ENCODE results near the gene TCF7.

TCF7 gene

DNA sequence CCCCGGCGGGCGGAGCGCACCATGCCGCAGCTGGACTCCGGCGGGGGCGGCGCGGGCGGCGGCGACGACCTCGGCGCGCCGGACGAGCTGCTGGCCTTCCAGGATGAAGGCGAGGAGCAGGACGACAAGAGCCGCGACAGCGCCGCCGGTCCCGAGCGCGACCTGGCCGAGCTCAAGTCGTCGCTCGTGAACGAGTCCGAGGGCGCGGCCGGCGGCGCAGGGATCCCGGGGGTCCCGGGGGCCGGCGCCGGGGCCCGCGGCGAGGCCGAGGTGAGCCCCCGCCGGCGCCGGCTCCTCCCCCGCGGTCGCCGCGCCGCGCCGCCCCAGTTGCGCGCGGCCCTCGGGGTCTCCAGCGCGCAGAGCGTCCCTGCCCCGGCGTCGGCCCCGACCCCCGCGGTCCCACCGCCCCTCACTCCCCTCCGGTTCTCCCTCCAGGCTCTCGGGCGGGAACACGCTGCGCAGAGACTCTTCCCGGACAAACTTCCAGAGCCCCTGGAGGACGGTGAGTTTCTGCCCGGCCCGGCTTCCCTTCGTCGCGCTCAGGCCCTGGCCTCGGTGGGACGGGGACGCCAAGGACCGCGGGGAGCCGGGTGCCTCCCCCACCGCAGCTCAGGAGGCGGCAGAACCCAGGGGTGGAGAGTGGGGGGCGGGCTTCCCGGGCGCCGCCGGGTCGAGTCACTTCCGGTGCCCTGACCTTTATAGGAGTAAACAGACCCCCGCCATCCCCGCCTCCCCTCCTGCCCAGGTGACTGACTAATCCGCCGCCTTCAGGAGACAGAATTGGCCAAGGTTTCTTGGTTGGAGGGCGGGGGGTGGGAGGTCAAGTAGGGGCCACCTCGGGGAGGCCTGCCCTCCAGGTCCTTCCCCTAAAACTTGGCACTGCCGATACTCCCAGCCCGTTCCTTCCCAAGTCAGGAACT lies 665 bp downstream of the TCF7 start:
- peak; percentile 63 for DNase-seq

DNA sequence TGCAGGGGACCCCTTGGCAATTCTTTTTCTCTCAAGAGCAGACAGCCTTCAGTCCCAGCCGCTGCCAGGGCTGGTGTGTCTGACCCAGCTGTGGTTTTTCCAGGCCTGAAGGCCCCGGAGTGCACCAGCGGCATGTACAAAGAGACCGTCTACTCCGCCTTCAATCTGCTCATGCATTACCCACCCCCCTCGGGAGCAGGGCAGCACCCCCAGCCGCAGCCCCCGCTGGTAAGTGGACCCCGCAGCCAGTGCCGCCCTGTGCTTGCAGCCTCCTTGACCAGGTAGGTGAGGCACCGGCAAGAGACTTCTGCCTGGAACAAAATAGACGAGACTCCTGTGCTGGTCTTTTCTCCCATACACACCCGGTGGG lies 1.3 kb downstream of the TCF7 start:
- peak; percentile 59 for DNase-seq

DNA sequence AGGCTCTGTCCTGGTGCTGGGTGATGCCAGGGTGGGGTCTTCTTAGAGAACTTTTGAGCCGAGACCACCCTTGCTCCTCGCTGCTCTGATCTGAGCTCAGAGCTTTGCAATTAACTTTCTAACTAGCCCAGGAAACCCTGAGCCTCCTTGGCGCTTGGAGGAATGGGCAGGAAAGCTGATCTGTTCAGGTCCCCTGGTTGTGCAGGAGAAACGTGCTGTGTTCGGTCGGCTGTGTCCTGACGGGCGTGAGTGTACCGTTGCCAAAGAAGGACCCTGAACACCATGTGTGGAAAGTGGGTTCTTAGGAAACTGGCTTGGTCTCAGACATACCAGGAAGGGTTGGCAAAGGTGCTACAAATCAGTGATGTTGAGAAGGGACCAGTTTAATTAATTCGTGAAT lies 1.8 kb downstream of the TCF7 start:
- DNase-seq = no peak

DNA sequence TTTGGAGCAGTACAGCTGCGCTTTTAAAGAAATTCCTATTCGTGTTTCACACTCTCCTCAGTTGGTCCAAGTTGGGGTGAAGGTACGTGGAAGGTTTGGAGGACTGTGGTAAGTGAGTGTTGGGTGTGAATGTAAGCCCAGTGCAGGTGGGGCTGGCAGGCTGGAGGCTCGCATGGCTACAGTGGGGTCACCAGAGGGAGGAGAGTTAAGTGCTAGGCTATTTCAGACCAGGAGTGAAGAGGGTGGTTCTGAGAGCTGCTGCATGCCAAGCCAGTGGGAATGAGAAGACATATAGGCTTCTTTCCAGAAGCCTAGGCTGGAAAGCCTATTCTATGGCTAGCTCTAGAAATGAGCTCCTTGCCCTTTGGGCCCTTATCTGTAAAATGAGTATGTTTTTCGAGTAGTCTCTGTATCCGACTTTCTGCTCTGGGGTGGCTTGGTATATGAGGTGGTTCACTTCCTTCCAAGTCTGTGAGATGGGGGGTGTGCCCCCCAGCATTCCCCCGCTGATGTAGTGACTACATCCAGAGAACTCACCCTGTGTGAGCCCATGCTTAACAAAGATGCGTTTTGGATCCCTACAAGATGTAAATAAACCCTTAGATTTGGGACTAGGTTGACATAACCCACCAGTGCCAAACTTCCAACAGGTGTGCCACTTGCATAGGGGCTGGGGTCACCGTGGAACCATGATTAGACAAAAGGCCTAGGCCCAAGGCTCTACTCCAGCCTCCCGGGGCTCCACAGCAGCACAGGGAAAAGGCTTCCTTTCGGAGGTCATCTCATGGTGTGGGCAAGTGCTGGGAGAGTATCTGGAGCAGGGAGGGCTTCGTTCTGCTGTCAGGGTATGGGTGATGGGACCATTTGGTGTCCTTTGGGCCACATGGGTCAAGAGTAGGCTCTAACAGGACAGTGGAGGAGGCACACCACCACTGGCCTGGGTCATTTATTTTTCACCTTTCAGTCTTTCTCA lies 2.6 kb downstream of the TCF7 start:
- no peak for DNase-seq

DNA sequence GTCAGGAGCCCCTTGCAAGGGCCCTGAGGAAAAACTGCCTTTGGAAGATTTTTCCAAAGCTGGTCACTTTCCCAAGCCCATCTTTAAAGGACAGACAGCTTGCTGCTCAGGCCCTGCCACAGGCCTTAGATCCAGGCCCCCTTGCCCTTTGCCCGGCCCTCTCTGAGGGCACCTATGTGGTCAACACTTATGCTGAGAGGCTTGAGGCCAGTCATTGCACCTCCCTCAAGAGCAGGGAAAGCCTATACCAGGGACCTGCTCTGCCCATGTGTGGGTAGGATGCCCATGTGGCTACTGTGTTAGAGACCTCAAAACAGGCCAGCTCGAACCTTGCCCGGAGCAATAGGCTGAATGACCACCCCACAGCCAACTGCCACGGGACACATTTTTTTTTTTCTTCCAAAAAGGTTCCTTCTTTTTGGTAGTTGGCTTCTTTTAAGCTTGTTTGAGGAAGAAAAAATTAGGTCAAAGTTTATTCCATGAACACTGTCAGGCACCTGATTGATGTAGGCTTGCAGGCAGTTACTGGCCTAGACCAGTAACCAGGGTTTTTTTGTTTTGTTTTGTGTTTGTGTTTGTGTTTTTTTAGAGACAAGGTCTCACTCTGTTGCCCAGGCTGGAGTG lies 3.8 kb downstream of the TCF7 start:
- no peak for DNase-seq

DNA sequence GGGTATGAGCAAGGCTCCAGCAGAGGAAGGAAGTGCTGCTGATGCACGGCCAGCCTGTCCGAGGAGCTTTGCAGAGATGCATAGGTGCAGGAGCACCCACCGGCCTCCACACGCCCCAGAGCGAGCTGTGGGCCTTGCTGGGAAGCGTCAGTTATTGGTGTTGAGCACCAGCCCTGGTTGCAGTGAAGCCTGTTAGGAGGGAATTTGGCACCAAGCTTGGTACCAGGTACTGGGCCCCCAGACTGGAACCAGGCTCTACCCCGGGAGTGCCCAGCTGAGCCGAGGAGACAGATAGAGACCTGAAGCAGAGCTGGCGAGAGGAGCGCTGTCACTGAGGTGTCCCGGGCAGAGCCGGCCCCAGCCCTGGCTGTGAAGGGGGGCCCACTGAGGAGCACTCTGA lies 5.2 kb downstream of the TCF7 start:
- DNase-seq = no peak

DNA sequence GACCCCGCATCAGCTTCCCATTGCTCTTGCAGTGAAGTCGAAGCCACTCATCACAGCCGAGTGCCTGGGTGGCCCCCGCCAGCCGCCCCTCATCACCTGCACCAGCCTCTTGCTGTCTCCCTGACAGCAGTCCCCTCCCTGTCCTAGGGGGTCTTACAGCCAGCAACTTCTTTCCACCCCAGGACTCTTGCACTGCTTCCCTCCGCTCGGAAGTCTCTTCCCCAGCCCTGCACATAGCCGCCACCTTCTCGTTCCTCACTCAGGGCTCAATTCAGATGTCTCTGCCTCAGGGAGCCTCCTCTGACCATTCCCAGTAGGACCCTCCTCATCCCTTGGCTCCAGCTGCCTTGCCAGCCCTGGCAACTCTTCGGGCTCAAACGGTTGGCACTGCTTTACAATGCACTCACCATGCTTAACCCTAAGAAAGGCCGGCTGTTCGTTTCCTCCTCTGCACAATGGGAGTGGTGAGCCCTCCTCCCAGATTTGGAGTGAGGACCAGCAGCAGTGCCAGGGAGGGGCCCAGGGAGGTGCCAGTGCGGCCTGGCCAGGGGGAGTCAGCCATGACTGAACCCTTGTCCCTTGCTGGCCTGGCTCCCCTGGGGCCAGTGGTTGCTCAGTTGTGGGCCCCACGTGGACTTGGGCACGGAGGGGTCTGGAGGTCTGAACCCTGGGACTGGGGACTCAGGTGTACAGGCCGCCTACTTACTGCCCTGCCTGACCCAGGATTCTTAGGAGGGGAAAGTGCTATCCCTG lies 6.1 kb downstream of the TCF7 start:
- DNase-seq = no peak

DNA sequence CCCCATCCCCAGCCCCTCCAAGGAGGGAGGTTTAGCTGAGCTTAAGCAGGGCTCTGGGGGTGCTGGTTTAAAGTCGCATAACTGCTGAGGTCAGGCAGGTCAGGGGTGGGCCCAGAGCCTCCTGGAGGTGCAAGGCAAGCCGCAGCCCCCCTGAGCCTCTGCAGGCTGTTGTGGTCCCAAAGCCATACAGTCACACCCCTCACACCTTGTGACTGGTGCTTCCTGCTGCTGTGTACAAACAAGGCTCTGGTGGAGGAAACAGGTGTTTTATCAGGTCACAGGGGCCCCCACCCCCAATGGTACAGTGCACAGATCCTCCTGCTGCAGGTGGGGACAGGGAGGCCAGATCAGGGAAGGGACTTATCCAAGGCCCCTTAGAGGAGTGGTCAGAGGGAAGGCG lies 8.0 kb downstream of the TCF7 start:
- DNase-seq = peak; percentile 12

DNA sequence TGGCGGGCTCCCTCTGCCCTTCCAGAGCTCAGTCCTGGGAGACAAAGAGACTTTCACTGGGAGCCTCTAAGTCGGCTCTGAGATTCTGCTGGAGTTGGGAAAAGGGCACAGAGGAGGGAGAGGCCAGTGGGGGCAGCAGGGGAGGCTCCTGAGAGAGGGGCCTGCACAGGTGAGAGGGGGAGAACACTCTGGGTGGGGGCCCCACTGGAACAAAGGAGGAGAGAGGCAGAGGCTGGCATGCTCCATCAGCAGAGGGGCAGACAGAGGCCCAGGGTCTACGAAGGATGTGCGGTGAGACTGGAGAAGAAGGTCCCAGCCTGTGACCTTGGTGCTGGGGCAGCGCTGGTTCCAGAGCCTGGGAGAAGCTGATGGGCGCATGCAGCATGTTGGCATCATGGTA lies 8.9 kb downstream of the TCF7 start:
- no peak for DNase-seq

DNA sequence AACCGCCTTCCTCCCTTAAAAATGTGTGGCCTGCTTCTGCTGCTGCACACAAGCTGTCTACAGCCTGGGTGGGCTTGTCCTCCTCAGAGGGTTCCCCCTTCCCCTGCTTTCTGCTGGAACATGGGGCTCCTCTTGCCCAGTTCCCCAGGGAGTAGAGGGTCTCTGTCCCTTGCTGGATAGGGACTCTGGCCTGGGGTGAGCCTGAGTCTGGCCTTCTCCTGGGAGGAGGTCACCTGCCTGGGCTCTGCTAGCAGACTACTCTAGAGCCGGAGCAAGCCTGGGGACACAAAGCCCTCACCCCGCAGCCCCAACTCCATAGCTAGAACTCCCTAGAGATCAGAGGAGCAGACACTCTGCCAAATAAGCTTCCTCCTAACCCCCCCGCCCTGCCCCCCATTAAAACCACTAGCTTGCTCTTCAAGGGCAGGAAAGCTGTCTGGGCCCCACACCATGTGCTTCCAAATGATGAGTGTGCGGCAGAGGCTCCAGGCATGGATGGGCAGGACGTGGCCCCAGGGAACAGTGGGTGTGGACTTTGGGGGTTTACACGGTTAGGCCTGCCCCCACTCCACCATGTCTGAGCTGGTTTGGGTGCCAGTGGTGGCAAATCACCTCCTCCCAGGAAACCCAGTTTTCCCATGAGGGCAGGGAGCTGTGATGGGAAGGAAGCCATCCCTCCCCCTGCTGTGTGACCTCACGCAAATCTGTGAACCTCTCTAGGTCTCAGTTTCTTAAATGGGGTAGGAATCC lies 10.0 kb downstream of the TCF7 start:
- peak; percentile 33 for DNase-seq

DNA sequence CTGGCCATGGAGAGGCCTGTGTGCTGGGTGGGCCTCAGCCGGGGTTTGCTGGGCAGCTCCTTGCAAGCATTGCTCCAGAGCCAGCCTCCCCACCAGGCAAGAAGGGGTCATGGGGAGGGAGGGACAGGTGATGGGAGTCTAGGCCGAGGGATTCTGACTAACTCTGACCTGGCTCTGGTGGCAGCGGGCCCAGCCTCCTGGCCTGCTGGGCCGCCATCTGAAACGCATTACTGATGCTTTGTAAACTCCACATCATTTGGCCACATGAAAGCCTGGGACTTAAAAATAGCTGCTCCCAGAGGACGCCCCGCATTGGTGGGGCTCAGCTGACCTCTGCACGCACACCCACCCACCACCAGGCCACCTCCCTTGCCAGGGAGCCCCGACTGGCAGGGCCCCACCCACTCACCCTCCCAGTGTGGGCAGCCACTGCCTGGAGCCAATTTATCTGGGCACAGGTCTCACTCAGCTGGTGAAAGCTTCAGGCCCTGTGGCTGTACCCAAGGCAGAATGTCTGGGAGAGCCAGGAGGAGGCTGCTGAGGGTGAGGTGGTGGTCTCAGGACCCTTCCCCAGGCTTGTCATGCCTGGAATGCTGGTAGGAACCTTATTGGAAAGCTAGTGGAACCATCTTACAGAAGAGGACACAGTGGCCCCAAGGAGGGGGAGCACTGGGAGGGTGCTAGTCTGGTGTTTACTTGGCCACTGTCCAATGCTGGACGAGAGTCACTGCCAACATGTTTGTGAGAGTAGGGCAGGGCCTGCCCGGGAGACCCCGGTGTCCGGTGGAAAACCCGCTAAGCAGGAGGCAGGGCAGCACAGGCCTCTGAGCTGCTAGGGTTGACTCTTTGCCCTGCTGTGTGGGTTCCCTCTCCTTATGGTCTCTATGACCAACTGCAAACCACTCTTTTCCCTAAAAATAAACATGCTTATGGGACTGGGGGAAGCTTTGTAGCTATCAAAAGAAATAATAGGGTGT lies 10.8 kb downstream of the TCF7 start:
- DNase-seq = peak; percentile 63

DNA sequence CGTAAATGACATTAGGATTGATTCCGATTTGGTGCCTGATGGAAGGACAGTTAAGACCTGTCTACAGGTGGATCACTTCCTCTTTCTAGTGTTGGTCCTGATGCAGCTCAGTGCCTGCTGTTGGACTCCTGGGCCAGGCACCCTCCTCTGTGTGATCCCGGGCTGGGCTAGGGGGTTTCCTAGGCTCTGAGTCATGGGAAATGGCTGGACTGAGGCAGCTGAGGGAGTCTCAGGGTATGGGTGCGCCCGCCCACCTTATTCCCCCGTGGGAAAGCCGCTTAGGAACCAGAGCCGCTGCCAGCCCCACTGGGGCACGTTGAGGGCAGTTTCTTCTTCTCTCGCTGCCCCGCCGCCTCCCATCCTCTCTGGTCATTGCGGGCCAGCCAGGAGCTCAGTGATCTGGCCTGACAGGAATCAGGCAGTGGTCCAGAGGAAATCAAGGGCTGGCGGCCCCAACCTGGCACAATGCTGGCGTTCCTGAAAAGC lies 12.9 kb downstream of the TCF7 start:
- no peak for DNase-seq

DNA sequence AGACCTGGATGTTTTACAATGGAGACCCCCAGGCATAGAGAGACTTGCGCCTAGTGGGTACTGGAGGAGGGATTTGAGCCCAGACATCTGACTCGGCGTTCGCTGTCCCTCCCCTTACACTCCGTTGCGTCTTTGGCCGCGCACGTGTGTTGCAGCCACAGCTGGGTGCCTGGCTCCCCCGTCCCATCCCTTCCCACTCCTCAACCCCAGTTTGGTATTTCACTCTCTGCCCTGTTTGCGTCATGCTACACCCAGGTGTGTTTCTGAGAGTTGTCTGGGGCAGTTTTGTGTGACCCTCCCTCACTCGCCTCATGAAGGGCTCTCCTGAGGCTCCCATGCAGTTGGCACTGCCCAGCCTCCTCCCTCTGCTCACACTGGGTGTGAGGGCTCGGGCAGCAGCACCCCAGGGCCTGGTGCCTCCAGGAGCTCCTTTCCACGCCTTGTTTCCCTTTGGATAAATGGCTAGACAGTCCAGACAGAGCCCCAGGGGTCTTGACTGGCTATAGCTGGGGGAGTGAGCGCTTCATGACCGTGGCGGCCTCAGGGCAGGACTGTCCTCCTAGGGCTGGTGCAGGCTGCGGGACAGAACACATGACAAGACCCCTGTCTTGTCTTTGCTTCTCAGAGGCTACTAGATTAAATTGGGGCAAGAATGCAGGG lies 13.6 kb downstream of the TCF7 start:
- DNase-seq = no peak

DNA sequence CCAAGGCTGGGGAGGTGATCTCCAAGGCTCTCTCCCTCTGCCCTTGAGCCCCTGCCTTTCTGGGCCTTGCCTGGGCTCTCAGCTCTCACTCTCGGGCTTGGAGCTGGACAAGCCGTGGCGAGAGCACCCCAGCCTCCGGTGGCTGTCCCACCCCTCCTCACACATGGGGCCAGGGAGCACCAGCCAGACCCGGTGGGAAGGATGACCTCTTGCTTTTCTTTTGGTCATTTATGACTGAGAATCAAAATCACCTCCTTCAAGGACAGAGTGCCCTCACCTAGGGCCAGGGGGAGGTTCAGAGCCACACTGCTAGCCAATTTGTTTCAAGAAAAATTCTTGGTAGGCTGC lies 14.1 kb downstream of the TCF7 start:
- no peak for DNase-seq

DNA sequence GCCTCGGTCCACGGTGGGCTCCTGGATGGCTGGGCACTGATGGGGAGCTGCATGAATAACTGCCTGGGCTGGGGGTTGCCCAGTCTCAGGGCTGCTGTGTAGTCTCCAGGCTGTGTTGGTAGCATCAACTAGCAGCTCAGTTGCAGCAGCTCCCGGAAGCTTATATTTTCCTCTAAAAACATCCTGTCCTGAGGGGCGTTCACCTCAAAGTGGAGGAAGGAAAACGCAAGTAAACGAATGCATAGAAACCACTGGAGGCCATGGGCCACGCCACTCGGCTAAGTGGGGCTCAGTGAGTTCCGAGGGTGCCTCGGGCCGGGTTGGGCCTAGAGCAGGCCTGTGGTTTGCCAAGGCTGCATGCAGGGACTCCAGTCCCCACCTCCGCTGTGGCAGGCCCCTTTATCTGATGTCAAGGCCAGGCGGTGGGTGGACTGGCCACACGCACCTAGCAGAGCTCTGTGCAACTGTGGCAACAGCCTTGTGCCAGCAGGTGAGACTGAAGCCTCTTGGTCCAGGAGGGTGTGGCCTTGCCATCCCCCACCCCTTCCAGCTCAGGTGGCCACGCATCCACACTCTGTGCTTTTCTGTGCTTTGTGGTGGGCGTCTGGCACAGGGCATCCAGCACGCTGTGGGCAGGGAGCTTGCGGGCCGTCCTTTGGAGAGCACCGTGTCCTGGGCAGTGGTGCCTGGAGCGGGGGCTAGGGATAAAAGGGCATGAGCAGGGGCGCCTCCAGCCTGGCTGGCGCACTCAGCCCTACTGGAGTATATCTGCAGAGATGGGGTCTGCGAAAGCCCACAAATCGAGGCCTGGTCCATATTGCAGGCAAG lies 15.1 kb downstream of the TCF7 start:
- no peak for DNase-seq

DNA sequence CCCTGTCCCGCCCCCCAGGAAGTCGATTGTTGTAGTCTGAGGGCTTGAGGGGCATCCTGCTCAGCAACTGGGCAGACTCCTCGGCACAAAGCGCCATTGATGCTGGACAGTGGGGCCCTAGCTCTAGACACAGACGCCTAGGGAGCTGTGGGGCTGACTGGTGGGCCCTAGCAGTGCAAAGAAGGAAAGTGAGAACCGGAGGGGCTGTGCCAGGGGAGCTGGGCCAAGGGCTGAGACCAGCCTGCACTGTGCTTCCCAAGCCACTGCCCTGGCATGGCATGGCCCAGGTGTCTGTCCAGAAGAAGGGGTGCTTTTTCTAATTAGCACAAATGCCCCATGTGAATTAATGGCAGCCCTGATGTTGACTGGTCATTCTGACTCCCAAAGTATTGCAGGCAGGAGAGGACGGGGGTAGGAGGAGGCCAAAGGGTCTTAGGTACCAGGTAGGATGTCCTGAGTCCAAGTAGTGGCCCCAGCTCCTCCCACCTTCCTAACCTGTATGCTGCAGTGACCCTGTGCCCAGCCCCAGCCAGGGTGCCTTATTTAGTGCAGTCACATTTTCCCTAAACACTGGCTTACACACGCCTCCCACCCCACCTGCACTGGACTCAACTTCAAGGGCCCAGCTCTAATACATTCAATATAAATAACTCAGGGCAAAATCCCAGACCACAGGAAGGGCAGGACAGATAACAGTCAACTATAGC lies 15.9 kb downstream of the TCF7 start:
- DNase-seq = no peak

DNA sequence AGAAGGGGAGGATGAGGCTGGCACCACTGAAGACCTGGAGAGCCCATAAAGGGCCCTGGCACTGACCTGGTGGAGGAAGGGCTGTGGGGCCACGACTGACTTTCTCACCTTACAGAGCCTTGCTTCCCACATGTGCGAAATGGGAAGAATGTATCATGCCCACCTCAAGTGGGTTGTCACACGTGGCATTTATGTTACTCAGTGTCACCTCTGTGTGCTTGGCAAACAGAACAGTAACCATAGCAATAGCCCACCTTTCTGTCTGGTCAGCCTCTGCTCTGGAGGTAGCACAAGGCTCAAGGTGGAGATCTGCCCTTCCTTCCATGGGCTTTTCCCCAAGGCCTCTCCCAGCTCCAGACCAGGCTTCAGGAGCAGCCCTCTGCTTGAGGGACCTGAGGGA lies 16.7 kb downstream of the TCF7 start:
- no peak for DNase-seq

DNA sequence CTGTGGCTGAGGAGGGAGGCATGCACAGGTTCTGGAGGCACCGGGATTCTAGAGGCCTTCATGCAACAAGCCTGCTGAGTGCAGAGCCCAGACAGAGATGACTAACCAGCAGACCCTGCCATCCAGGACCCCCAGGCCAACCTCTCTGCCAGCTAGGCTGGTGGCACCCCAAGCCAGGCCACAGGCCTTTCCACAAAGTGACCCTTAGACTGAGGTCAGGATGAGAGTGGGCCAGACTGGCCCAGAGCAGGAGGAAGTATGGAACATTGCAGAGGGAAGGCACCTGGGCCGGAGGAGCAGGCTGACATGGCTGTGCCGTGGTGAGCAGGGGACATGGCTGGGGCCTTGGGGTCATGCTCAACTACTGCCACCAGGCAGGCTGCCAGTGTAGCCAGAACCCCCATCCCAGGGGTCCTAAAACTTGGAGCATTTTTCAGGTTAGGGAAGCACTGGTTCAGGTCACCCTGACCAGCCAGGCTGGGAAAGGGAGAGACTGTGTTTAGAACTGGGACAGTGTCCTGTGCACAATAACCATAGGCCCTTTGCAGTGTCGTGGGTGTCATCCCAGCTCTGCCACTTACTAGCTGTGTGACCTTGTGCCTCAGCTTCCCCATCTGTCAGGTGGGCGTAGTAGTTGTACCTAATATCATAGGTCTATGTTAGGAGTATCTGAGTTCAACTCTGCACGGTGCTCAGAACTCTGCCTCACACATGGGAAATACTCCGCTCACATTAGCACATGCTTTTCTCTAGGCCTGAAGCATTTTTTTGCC lies 17.3 kb downstream of the TCF7 start:
- DNase-seq = no peak
